Measurements from ENCODE around the gene GAGE13. TPM values are rescaled to one million over a fixed set of nuclear protein-coding genes. Genes with fewer than 3 reads are reported as not detected.
"Not testable (repeated sequence)": the region's sequence is repeated elsewhere in the genome, so short reads cannot be mapped to it uniquely, and the experiment has no call there.

The GAGE13 gene
- total RNA-seq, 1 experiment from 2014 or later: not detected

- H3K79me2 ChIP-seq (ENCODE audit: insufficient read depth, low read length): no peaks in the 10 kb centered on the region
- no peaks in the 10 kb centered on the region for H4K20me1 ChIP-seq (ENCODE audit: insufficient read depth)
- no peaks in the 10 kb centered on the region for H3K36me3 ChIP-seq (ENCODE audit: control insufficient read depth in 1 of 2, insufficient read depth in 2 of 2, low read length in 2 of 2)
- TF ChIP-seq EGR1 (IDR thresholded peaks at IDR 0.05; ENCODE audit: low read depth): no peak
- no peak for TF ChIP-seq ZFX (IDR thresholded peaks at IDR 0.05)
- TF ChIP-seq MAX (IDR thresholded peaks at IDR 0.05): no peak
- no peak for TF ChIP-seq YY1 (IDR thresholded peaks at IDR 0.05; ENCODE audit: extremely low read depth, insufficient replicate concordance, low read depth, low read length)
- no peak for TF ChIP-seq FOSL1 (IDR thresholded peaks at IDR 0.05; ENCODE audit: low read depth)
- TF ChIP-seq CEBPB (IDR thresholded peaks at IDR 0.05; ENCODE audit: low read depth): no peak
- CTCF ChIA-PET: no interaction called here
- no peak for ATAC-seq
- H2AFZ ChIP-seq (ENCODE audit: low read depth, low read length, poor library complexity, severe bottlenecking): no peak within 1 kb of the TSS
- no peak within 1 kb of the TSS for H3K4me2 ChIP-seq (ENCODE audit: low read length)
- no TSS peak for BruUV-seq (replicated peaks)
- no peak within 1 kb of the TSS for H3K4me3 ChIP-seq (replicated peaks in 1 of 2; ENCODE audit: low read depth in 1 of 2, low read length in 2 of 2)
- RAD21 ChIA-PET (ENCODE audit: low non-redundant PET in 1 of 2, low total read pairs in 2 of 2, uncharacterized antibody in 2 of 2, unreplicated experiment in 2 of 2): no interaction called here
- H3K9ac ChIP-seq (ENCODE audit: low read length): no peak within 1 kb of the TSS
- DNase-seq (ENCODE audit: low read depth, low spot score): no peak
- H3K9me3 ChIP-seq (ENCODE audit: control insufficient read depth in 1 of 2, insufficient read depth in 1 of 2, low read depth in 1 of 2, low read length in 2 of 2): no peaks in the 10 kb centered on the region
- no peak within 1 kb of the TSS for H3K27ac ChIP-seq (ENCODE audit: low read depth, low read length)
- intact Hi-C loops (cut with micrococcal nuclease): no loop called here
- POLR2A ChIA-PET: no interaction called here
- H3K9me2 ChIP-seq (ENCODE audit: insufficient read depth): no peaks in the 10 kb centered on the region
- no peaks in the 10 kb centered on the region for H3K4me1 ChIP-seq (ENCODE audit: control insufficient read depth in 1 of 2, insufficient read depth in 2 of 2, low read length in 2 of 2)
- H3K27me3 ChIP-seq (ENCODE audit: insufficient read depth, low read length): 0 out of 2 replicates have a peak, but pooled peaks cover 3% of the 10 kb centered on the region
Measured at GRCh38 chrX:49303346-49303745, 28.0 kb upstream of the GAGE13 start, which contains the start of gene GAGE10. TSS of gene GAGE10 (plus strand) at chrX:49303646. CDS start at chrX:49304860, 1,214 bp downstream.

GRCh38 chrX:49307775-49308174, 23.6 kb upstream of the GAGE13 start:
- H3K27me3 ChIP-seq (ENCODE audit: insufficient read depth, low read length); RAD21 ChIA-PET (ENCODE audit: low non-redundant PET in 1 of 2, low total read pairs in 2 of 2, uncharacterized antibody in 2 of 2, unreplicated experiment in 2 of 2); H3K4me2 ChIP-seq (ENCODE audit: low read length); CTCF ChIA-PET; BruUV-seq (replicated peaks); H3K4me3 ChIP-seq (replicated peaks in 1 of 2; ENCODE audit: low read depth in 1 of 2, low read length in 2 of 2); ATAC-seq; DNase-seq (ENCODE audit: low read depth, low spot score); POLR2A ChIA-PET; H3K36me3 ChIP-seq (ENCODE audit: control insufficient read depth in 1 of 2, insufficient read depth in 2 of 2, low read length in 2 of 2); H3K4me1 ChIP-seq (ENCODE audit: control insufficient read depth in 1 of 2, insufficient read depth in 2 of 2, low read length in 2 of 2); H3K9ac ChIP-seq (ENCODE audit: low read length); H4K20me1 ChIP-seq (ENCODE audit: insufficient read depth); H3K9me3 ChIP-seq (ENCODE audit: control insufficient read depth in 1 of 2, insufficient read depth in 1 of 2, low read depth in 1 of 2, low read length in 2 of 2); H2AFZ ChIP-seq (ENCODE audit: low read depth, low read length, poor library complexity, severe bottlenecking); H3K79me2 ChIP-seq (ENCODE audit: insufficient read depth, low read length); H3K27ac ChIP-seq (ENCODE audit: low read depth, low read length); intact Hi-C loops (cut with micrococcal nuclease); H3K9me2 ChIP-seq (ENCODE audit: insufficient read depth): not testable (repeated sequence)
